K562 (cell line): ENCODE results near the gene SHISA7.
A peak's percentile ranks its signal among the peaks of the same experiment; 100 is the strongest.

Source experiments
- CEBPZ ChIP-seq: fragments of 150-350 bp; IDR thresholded peaks from 2 replicates; pipeline ENCODE4 v1.6.1; 2014; ENCODE audit warnings: low read depth, mild to moderate bottlenecking, low read length, borderline replicate concordance
- CTCF ChIP-seq, 3 experiments: IDR thresholded peaks in 2 of 3; conservative IDR thresholded peaks in 1 of 3; 2 replicates each; pipeline ENCODE4 v1.5.1; 2011 to 2012; ENCODE audit warnings: low read length in 3 of 3, mild to moderate bottlenecking in 3 of 3, control low read depth in 2 of 3, improper control_type of control experiment in 1 of 3, inconsistent platforms in 1 of 3, low read depth in 1 of 3, mixed read lengths in 1 of 3, moderate library complexity in 1 of 3; ENCODE audit not compliant: insufficient read depth in 2 of 3
- HNRNPH1 ChIP-seq: fragments of 200-400 bp; formaldehyde crosslinking; optimal IDR thresholded peaks from 2 replicates; pipeline ENCODE3; 2017; ENCODE audit warnings: low read depth, mild to moderate bottlenecking, low read length, moderate library complexity
- HNRNPL ChIP-seq: fragments of 200-400 bp; formaldehyde crosslinking; IDR thresholded peaks from 2 replicates; pipeline ENCODE4 v1.6.1; 2017; ENCODE audit warnings: low read depth, mild to moderate bottlenecking, low read length
- NBN ChIP-seq: fragments of 450-650 bp; IDR thresholded peaks from 2 replicates; pipeline ENCODE4 v1.6.1; 2016; ENCODE audit warnings: low read depth, mild to moderate bottlenecking
- RFX5 ChIP-seq: IDR thresholded peaks from 2 replicates; pipeline ENCODE4 v1.6.1; 2011; ENCODE audit warnings: low read depth, mild to moderate bottlenecking, improper control_type of control experiment, low read length
- TAF7 ChIP-seq: fragments of 450-650 bp; IDR thresholded peaks from 2 replicates; pipeline ENCODE4 v1.6.1; 2016; ENCODE audit warnings: missing genetic modification characterization, missing compliant biosample characterization
- ZBTB2 ChIP-seq: fragments of 450-650 bp; IDR thresholded peaks from 2 replicates; pipeline ENCODE4 v1.6.1; 2016; ENCODE audit warnings: antibody characterized with exemption
- ZBTB7A ChIP-seq: IDR thresholded peaks from 2 replicates; pipeline ENCODE4 v1.6.1; 2011; ENCODE audit warnings: low read depth, mild to moderate bottlenecking, low read length, moderate library complexity, borderline replicate concordance; ENCODE audit not compliant: control insufficient read depth
- TF ChIP-seq, protein P1 (sequence below), 2 experiments: fragments of 450-650 bp; formaldehyde crosslinking in 1 of 2; IDR thresholded peaks; 2 replicates each; pipeline versions ENCODE4 v1.4.0 to v1.6.1; 2014 to 2020; ENCODE audit warnings: mild to moderate bottlenecking in 2 of 2, borderline replicate concordance in 1 of 2, low read depth in 1 of 2
- TF ChIP-seq, protein P2 (sequence below): sonication (generic); formaldehyde crosslinking; IDR thresholded peaks from 2 replicates; pipeline ENCODE4 v1.8.1; 2022; ENCODE audit warnings: missing genetic modification reagents

- TF ChIP-seq ZBTB2 (no peak), RFX5 (no peak), HNRNPH1 (no peak), TAF7 (tag) (no peak), CEBPZ (no peak), NBN (no peak), CTCF (IDR thresholded peaks at IDR 0.05 in 2 of 3, conservative IDR thresholded peaks at IDR 0.05 in 1 of 3; ENCODE audit: insufficient read depth in 2 of 3, low read depth in 1 of 3, low read length in 3 of 3) (no peak), ZBTB7A (peak; percentile 85), HNRNPL (no peak)
- TF ChIP-seq, protein P1, sequence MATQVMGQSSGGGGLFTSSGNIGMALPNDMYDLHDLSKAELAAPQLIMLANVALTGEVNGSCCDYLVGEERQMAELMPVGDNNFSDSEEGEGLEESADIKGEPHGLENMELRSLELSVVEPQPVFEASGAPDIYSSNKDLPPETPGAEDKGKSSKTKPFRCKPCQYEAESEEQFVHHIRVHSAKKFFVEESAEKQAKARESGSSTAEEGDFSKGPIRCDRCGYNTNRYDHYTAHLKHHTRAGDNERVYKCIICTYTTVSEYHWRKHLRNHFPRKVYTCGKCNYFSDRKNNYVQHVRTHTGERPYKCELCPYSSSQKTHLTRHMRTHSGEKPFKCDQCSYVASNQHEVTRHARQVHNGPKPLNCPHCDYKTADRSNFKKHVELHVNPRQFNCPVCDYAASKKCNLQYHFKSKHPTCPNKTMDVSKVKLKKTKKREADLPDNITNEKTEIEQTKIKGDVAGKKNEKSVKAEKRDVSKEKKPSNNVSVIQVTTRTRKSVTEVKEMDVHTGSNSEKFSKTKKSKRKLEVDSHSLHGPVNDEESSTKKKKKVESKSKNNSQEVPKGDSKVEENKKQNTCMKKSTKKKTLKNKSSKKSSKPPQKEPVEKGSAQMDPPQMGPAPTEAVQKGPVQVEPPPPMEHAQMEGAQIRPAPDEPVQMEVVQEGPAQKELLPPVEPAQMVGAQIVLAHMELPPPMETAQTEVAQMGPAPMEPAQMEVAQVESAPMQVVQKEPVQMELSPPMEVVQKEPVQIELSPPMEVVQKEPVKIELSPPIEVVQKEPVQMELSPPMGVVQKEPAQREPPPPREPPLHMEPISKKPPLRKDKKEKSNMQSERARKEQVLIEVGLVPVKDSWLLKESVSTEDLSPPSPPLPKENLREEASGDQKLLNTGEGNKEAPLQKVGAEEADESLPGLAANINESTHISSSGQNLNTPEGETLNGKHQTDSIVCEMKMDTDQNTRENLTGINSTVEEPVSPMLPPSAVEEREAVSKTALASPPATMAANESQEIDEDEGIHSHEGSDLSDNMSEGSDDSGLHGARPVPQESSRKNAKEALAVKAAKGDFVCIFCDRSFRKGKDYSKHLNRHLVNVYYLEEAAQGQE (IDR thresholded peaks at IDR 0.05; ENCODE audit: borderline replicate concordance): no peak
- TF ChIP-seq, protein P1 (CRISPR knock-in tag; IDR thresholded peaks at IDR 0.05; ENCODE audit: low read depth): no peak
- TF ChIP-seq, protein P2, sequence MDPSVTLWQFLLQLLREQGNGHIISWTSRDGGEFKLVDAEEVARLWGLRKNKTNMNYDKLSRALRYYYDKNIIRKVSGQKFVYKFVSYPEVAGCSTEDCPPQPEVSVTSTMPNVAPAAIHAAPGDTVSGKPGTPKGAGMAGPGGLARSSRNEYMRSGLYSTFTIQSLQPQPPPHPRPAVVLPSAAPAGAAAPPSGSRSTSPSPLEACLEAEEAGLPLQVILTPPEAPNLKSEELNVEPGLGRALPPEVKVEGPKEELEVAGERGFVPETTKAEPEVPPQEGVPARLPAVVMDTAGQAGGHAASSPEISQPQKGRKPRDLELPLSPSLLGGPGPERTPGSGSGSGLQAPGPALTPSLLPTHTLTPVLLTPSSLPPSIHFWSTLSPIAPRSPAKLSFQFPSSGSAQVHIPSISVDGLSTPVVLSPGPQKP (CRISPR knock-in tag): no peak
Measured at GRCh38 chr19:55451965-55452748, 9.1 kb upstream of the SHISA7 start.
